ENCODE results near the gene INTS6.

INTS6 gene

GRCh38 chr13:51342706-51343105 is 110.1 kb downstream of the INTS6 start:
- DNase-seq (ENCODE audit: low spot score), result no peak

- DNase-seq (ENCODE audit: low spot score), result no peak
Measured at GRCh38 chr13:51341791-51342190, 111.0 kb downstream of the INTS6 start.

GRCh38 chr13:51341232-51341631 is 111.6 kb downstream of the INTS6 start:
- no peak for DNase-seq (ENCODE audit: low spot score)

GRCh38 chr13:51339952-51340732 is 112.7 kb downstream of the INTS6 start:
- no peak for DNase-seq (ENCODE audit: low spot score)

- DNase-seq (ENCODE audit: low spot score), result no peak
Measured at GRCh38 chr13:51339354-51339753, 113.5 kb downstream of the INTS6 start, which contains the start of gene SERPINE3. Gene SERPINE3 (plus strand): TSS chr13:51339691. CDS start chr13:51341092, 1,401 bp downstream.

GRCh38 chr13:51336746-51337145 is 116.1 kb downstream of the INTS6 start:
- no peak for DNase-seq (ENCODE audit: low spot score)

GRCh38 chr13:51333826-51334225 is 119.0 kb downstream of the INTS6 start:
- no peak for DNase-seq (ENCODE audit: low spot score)

GRCh38 chr13:51333421-51333820 is 119.4 kb downstream of the INTS6 start:
- no peak for DNase-seq (ENCODE audit: low spot score)

GRCh38 chr13:51332566-51333361 is 120.1 kb downstream of the INTS6 start:
- DNase-seq (ENCODE audit: low spot score), result no peak

GRCh38 chr13:51331354-51331861 is 121.4 kb downstream of the INTS6 start:
- DNase-seq (ENCODE audit: low spot score), result no peak

GRCh38 chr13:51330791-51331190 is 122.0 kb downstream of the INTS6 start:
- DNase-seq (ENCODE audit: low spot score), result peak; percentile 73

GRCh38 chr13:51329606-51330005 is 123.2 kb downstream of the INTS6 start:
- no peak for DNase-seq (ENCODE audit: low spot score)

- no peak for DNase-seq (ENCODE audit: low spot score)
Measured at GRCh38 chr13:51328488-51328887, 124.3 kb downstream of the INTS6 start.

- DNase-seq (ENCODE audit: low spot score), result no peak
Measured at GRCh38 chr13:51327961-51328360, 124.9 kb downstream of the INTS6 start.

GRCh38 chr13:51326777-51327176 is 126.1 kb downstream of the INTS6 start:
- no peak for DNase-seq (ENCODE audit: low spot score)

GRCh38 chr13:51325837-51326236 is 127.0 kb downstream of the INTS6 start:
- no peak for DNase-seq (ENCODE audit: low spot score)

GRCh38 chr13:51324714-51325420 is 128.0 kb downstream of the INTS6 start:
- peak; percentile 73 for DNase-seq (ENCODE audit: low spot score)

GRCh38 chr13:51323824-51324511 is 128.9 kb downstream of the INTS6 start:
- no peak for DNase-seq (ENCODE audit: low spot score)

GRCh38 chr13:51322826-51323225 is 130.0 kb downstream of the INTS6 start:
- no peak for DNase-seq (ENCODE audit: low spot score)

- peak; percentile 20 for DNase-seq (ENCODE audit: low spot score)
Measured at GRCh38 chr13:51321836-51322235, 131.0 kb downstream of the INTS6 start.

GRCh38 chr13:51318876-51319275 is 134.0 kb downstream of the INTS6 start:
- no peak for DNase-seq (ENCODE audit: low spot score)

- no peak for DNase-seq (ENCODE audit: low spot score)
Measured at GRCh38 chr13:51318015-51318414, 134.8 kb downstream of the INTS6 start.

Measured in putamen (tissue), 1 donor.